OCI-LY3 (cell line): Measurements from ENCODE around the gene SERPINE1.

Experiments used
- CTCF ChIP-seq: fragments of 200-600, 300-600 bp; sonication (generic); IDR thresholded peaks from 2 replicates; pipeline ENCODE4 v1.5.1; 2014; ENCODE audit warnings: antibody characterized with exemption, low read length, low read depth
- EZH2phosphoT487 ChIP-seq: fragments of 200-600 bp; shearing (Covaris generic); IDR thresholded peaks from 2 replicates; pipeline ENCODE4 v1.6.1; 2018; ENCODE audit warnings: antibody characterized with exemption, mixed run types, low read depth

DNA sequence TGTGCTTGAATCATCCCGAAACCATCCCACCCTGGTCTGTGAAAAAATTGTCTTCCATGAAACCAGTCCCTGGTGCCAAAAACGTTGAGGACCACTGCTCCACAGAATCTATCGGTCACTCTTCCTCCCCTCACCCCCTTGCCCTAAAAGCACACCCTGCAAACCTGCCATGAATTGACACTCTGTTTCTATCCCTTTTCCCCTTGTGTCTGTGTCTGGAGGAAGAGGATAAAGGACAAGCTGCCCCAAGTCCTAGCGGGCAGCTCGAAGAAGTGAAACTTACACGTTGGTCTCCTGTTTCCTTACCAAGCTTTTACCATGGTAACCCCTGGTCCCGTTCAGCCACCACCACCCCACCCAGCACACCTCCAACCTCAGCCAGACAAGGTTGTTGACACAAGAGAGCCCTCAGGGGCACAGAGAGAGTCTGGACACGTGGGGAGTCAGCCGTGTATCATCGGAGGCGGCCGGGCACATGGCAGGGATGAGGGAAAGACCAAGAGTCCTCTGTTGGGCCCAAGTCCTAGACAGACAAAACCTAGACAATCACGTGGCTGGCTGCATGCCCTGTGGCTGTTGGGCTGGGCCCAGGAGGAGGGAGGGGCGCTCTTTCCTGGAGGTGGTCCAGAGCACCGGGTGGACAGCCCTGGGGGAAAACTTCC is 784 bp upstream of the SERPINE1 start:
- TF ChIP-seq CTCF (no peak), EZH2phosphoT487 (no peak)
